Hematopoietic multipotent progenitor cell treated with erythropoietin and hydrocortisone succinate and interleukin-3 and kit ligand, for 8 days (in vitro differentiated cells): ENCODE measurements around the gene RAD51B.

Experiments
- DNase-seq: peaks from one replicate; pipeline ENCODE4 v3.0.0-alpha.2; 2015

Gene RAD51B

GRCh38 chr14:68477461-68478085, 658.0 kb downstream of the RAD51B start:
- DNase-seq, result no peak

- DNase-seq, result no peak
These were observed 659.7 kb downstream of the RAD51B start for GRCh38 chr14:68479247-68479646.

- DNase-seq, result no peak
These were observed 662.4 kb downstream of the RAD51B start for GRCh38 chr14:68482018-68482417.

GRCh38 chr14:68482772-68483395, 663.3 kb downstream of the RAD51B start:
- no peak for DNase-seq

- no peak for DNase-seq
These were observed 666.6 kb downstream of the RAD51B start for GRCh38 chr14:68486033-68486732.

GRCh38 chr14:68486809-68487208, 667.2 kb downstream of the RAD51B start:
- DNase-seq, result no peak

- DNase-seq, result no peak
These were observed 668.4 kb downstream of the RAD51B start for GRCh38 chr14:68487805-68488590.

- DNase-seq, result no peak
These were observed 672.2 kb downstream of the RAD51B start for GRCh38 chr14:68491793-68492192.

- no peak for DNase-seq
These were observed 673.0 kb downstream of the RAD51B start for GRCh38 chr14:68492381-68493151.

- DNase-seq, result no peak
These were observed 673.8 kb downstream of the RAD51B start for GRCh38 chr14:68493152-68493911.

GRCh38 chr14:68495101-68496039, 675.8 kb downstream of the RAD51B start:
- no peak for DNase-seq

- no peak for DNase-seq
These were observed 677.4 kb downstream of the RAD51B start for GRCh38 chr14:68497011-68497410.

GRCh38 chr14:68499451-68499850, 679.9 kb downstream of the RAD51B start:
- no peak for DNase-seq

- DNase-seq, result no peak
These were observed 681.6 kb downstream of the RAD51B start for GRCh38 chr14:68501171-68501570.

GRCh38 chr14:68501614-68502052, 682.1 kb downstream of the RAD51B start:
- no peak for DNase-seq

- DNase-seq, result no peak
These were observed 682.7 kb downstream of the RAD51B start for GRCh38 chr14:68502230-68502629.

GRCh38 chr14:68503186-68503825, 683.7 kb downstream of the RAD51B start:
- no peak for DNase-seq

- no peak for DNase-seq
These were observed 685.3 kb downstream of the RAD51B start for GRCh38 chr14:68504861-68505260.

GRCh38 chr14:68506021-68506644, 686.6 kb downstream of the RAD51B start:
- no peak for DNase-seq
